Inflammatory macrophage (primary cell): ENCODE results near the gene CHMP6.

Source experiments
- DNase-seq, 2 donors: peaks; one replicate each; pipeline ENCODE4 v3.0.0-alpha.2; 2020 to 2022

CHMP6 gene

GRCh38 chr17:81045590-81046095 is 54.0 kb downstream of the CHMP6 start:
- no peak for DNase-seq

- no peak for DNase-seq
These were observed 54.6 kb downstream of the CHMP6 start for GRCh38 chr17:81046132-81046769.

GRCh38 chr17:81046770-81047359 is 55.2 kb downstream of the CHMP6 start:
- DNase-seq = no peak

GRCh38 chr17:81048827-81049371 is 57.3 kb downstream of the CHMP6 start:
- DNase-seq = no peak

- no peak for DNase-seq
These were observed 57.8 kb downstream of the CHMP6 start for GRCh38 chr17:81049372-81049911.
